VCaP (cell line): ENCODE measurements around the gene VPS35L.

ENCODE experiments used
- H3K27ac ChIP-seq: fragments of 450-650 bp; 2 replicates; pipeline ENCODE4 v1.5.1; 2017
- CTCF ChIP-seq: fragments of 450-650 bp; conservative IDR thresholded peaks from 2 replicates; pipeline ENCODE4 v1.5.1; 2017; ENCODE audit warnings: mild to moderate bottlenecking, moderate library complexity

Gene VPS35L

GRCh38 chr16:19599968-19600716 lies 44.6 kb downstream of the VPS35L start:
- TF ChIP-seq CTCF: no peak
- H3K27ac ChIP-seq: no peak overlapping the region

- peak; percentile 68 for TF ChIP-seq CTCF
- H3K27ac ChIP-seq: no peak overlapping the region
Observed at GRCh38 chr16:19601083-19601976, 45.8 kb downstream of the VPS35L start.

DNA sequence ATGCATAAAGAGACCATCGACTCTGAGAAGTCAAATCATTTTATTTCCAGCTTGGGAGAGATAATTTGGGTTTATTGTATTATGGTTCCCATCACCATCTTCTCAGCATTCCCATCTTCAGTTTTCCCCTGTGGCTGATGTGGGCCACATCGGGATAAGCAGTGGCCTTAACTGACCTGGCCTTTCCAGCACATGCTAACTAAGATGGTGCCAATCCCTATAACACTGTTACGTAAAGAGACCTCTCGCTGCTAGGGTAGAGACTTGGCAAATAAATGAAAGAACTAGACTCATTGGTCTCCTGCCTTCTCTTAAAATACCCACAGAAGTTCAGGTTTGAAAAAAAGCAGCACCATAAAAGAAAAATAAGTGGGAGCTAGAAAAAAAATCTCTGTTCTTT lies 49.4 kb downstream of the VPS35L start:
- no peak overlapping the region for H3K27ac ChIP-seq
- TF ChIP-seq CTCF: no peak

GRCh38 chr16:19605701-19606100 lies 50.2 kb downstream of the VPS35L start:
- no peak overlapping the region for H3K27ac ChIP-seq
- TF ChIP-seq CTCF: no peak

GRCh38 chr16:19607616-19608280 lies 52.2 kb downstream of the VPS35L start:
- no peak for TF ChIP-seq CTCF
- H3K27ac ChIP-seq: no peak overlapping the region

GRCh38 chr16:19609359-19609758 lies 53.9 kb downstream of the VPS35L start:
- no peak overlapping the region for H3K27ac ChIP-seq
- no peak for TF ChIP-seq CTCF

- no peak for TF ChIP-seq CTCF
- no peak overlapping the region for H3K27ac ChIP-seq
Observed at GRCh38 chr16:19610200-19610599, 54.7 kb downstream of the VPS35L start.
